Endothelial cell of umbilical vein (primary cell): Measurements from ENCODE around the gene UGT1A7.

ENCODE experiments used
- CTCF ChIP-seq, 2 donors: IDR thresholded peaks; 1 replicate in 1 of 2; 2 replicates in 1 of 2; pipeline ENCODE4 v1.5.1; 2011; ENCODE audit warnings: low read length in 2 of 2, mild to moderate bottlenecking in 2 of 2, moderate library complexity in 2 of 2, control low read depth in 1 of 2, inconsistent platforms in 1 of 2, low read depth in 1 of 2; ENCODE audit not compliant: insufficient read depth in 1 of 2; ENCODE audit errors: extremely low read depth in 1 of 2
- GATA2 ChIP-seq: IDR thresholded peaks from 2 replicates; pipeline ENCODE4 v1.7.0; 2011; ENCODE audit warnings: low read depth, mild to moderate bottlenecking, moderate library complexity, mixed read lengths, low read length; ENCODE audit not compliant: insufficient read length, insufficient read depth

GRCh38 chr2:233707940-233708644 lies 26.4 kb downstream of the UGT1A7 start:
- no peak for TF ChIP-seq CTCF (IDR thresholded peaks at IDR 0.05; ENCODE audit: extremely low read depth in 1 of 2, insufficient read depth in 1 of 2, low read depth in 1 of 2, low read length in 2 of 2)
- TF ChIP-seq GATA2: no peak
